HEK293T (cell line): ENCODE data around the gene TAPBP.
A peak's percentile ranks its signal among the peaks of the same experiment; 100 is the strongest.
"Not testable (repeated sequence)": the region's sequence is repeated elsewhere in the genome, so short reads cannot be mapped to it uniquely, and the experiment has no call there.

Experiments
- CTCF ChIA-PET: fragments of 350-600 bp; formaldehyde crosslinking; extraction: SDS; loops from one replicate; lab custom pipeline; 2021; ENCODE audit warnings: antibody characterized with exemption, inconsistent platforms; lab: Yijun Ruan, JAX
- POLR2A ChIA-PET: fragments of 350-600 bp; formaldehyde crosslinking; extraction: SDS; loops from one replicate; lab custom pipeline; 2020; ENCODE audit warnings: antibody characterized with exemption, inconsistent platforms; lab: Yijun Ruan, JAX
- DNase-seq: peaks from one replicate; pipeline ENCODE4 v3.0.0; 2012; ENCODE audit warnings: mixed read lengths; ENCODE audit errors: extremely low spot score
- ARNT ChIP-seq: fragments of 450-650 bp; IDR thresholded peaks from 2 replicates; pipeline ENCODE4 v1.6.1; 2017; ENCODE audit warnings: mild to moderate bottlenecking
- BHLHE40 ChIP-seq: fragments of 450-650 bp; IDR thresholded peaks from 2 replicates; pipeline ENCODE4 v1.6.1; 2016; ENCODE audit warnings: mild to moderate bottlenecking, moderate library complexity, borderline replicate concordance
- CTBP1 ChIP-seq: fragments of 450-650 bp; IDR thresholded peaks from 2 replicates; pipeline ENCODE4 v1.6.1; 2016; ENCODE audit warnings: borderline replicate concordance
- ELF4 ChIP-seq: fragments of 450-650 bp; IDR thresholded peaks from 2 replicates; pipeline ENCODE4 v1.6.1; 2017; ENCODE audit warnings: antibody characterized with exemption
- FOXA1 ChIP-seq: fragments of 450-650 bp; IDR thresholded peaks from 2 replicates; pipeline ENCODE4 v1.6.1; 2016; ENCODE audit warnings: mild to moderate bottlenecking
- FOXK2 ChIP-seq: fragments of 450-650 bp; IDR thresholded peaks from 2 replicates; pipeline ENCODE4 v1.6.1; 2016; ENCODE audit warnings: mild to moderate bottlenecking
- FOXM1 ChIP-seq: fragments of 450-650 bp; IDR thresholded peaks from 2 replicates; pipeline ENCODE4 v1.6.1; 2017; ENCODE audit warnings: mild to moderate bottlenecking, borderline replicate concordance
- HDGF ChIP-seq: fragments of 450-650 bp; IDR thresholded peaks from 2 replicates; pipeline ENCODE4 v1.6.1; 2017; ENCODE audit warnings: antibody characterized with exemption, borderline replicate concordance
- L3MBTL2 ChIP-seq: fragments of 450-650 bp; conservative IDR thresholded peaks from 2 replicates; pipeline ENCODE4 v1.6.1; 2016; ENCODE audit warnings: mild to moderate bottlenecking
- LEF1 ChIP-seq: fragments of 450-650 bp; IDR thresholded peaks from 2 replicates; pipeline ENCODE4 v1.6.1; 2017; ENCODE audit warnings: mild to moderate bottlenecking, borderline replicate concordance
- NFRKB ChIP-seq: fragments of 450-650 bp; IDR thresholded peaks from 2 replicates; pipeline ENCODE4 v1.6.1; 2016; ENCODE audit warnings: mild to moderate bottlenecking, moderate library complexity
- PKNOX1 ChIP-seq: fragments of 450-650 bp; IDR thresholded peaks from 2 replicates; pipeline ENCODE4 v1.6.1; 2016
- SP1 ChIP-seq: fragments of 450-650 bp; IDR thresholded peaks from 2 replicates; pipeline ENCODE4 v1.6.1; 2017
- SUZ12 ChIP-seq: fragments of 450-650 bp; IDR thresholded peaks from 2 replicates; pipeline ENCODE4 v1.6.1; 2016; ENCODE audit warnings: mild to moderate bottlenecking
- TARDBP ChIP-seq: fragments of 450-650 bp; IDR thresholded peaks from 2 replicates; pipeline ENCODE4 v1.6.1; 2016
- ZNF384 ChIP-seq: fragments of 450-650 bp; IDR thresholded peaks from 2 replicates; pipeline ENCODE4 v1.6.1; 2016

TAPBP gene

DNA sequence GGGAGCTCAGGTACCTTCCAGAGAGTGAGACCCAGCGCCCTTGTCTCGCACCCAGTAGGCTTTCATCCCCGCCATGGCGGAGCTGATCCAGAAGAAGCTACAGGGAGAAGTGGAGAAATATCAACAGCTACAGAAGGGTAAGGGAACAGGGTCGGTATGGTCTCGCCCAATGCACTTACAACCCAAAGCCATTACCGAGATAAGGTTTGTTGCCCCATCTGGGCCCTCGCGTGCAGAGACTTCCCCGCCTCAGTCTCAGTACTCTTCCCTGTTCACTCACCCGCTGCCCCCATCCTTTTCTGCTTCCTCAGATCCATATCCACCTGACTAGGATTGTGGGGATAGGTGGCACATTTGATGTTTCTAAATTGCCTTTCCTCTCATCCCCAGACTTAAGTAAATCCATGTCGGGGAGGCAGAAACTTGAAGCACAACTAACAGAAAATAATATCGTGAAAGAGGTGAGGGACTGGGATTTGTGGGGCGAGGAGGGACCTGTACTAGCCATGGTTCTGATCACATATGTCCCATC lies 24.0 kb downstream of the TAPBP start:
- TF ChIP-seq TARDBP (no peak), FOXK2 (no peak), SUZ12 (no peak), FOXM1 (no peak), LEF1 (no peak), NFRKB (no peak), CTBP1 (no peak), HDGF (no peak), L3MBTL2 (no peak), ARNT (no peak), ZNF384 (no peak), FOXA1 (no peak), ELF4 (no peak), SP1 (no peak), BHLHE40 (no peak)
- ChIA-PET POLR2A (interaction anchor here (0.8 to 3.5 kb wide), 10 partner anchors 8 to 290 kb away, joined by 3 to 44 read pairs (median 6); partner anchors contain the start of genes B3GALT4, BAK1, CUTA and RGL2), CTCF (interaction anchor here (1.2 to 1.4 kb wide), 2 partner anchors 10 to 13 kb away, joined by 3 to 6 read pairs; partner anchors contain the start of gene B3GALT4)
- DNase-seq = no peak

DNA sequence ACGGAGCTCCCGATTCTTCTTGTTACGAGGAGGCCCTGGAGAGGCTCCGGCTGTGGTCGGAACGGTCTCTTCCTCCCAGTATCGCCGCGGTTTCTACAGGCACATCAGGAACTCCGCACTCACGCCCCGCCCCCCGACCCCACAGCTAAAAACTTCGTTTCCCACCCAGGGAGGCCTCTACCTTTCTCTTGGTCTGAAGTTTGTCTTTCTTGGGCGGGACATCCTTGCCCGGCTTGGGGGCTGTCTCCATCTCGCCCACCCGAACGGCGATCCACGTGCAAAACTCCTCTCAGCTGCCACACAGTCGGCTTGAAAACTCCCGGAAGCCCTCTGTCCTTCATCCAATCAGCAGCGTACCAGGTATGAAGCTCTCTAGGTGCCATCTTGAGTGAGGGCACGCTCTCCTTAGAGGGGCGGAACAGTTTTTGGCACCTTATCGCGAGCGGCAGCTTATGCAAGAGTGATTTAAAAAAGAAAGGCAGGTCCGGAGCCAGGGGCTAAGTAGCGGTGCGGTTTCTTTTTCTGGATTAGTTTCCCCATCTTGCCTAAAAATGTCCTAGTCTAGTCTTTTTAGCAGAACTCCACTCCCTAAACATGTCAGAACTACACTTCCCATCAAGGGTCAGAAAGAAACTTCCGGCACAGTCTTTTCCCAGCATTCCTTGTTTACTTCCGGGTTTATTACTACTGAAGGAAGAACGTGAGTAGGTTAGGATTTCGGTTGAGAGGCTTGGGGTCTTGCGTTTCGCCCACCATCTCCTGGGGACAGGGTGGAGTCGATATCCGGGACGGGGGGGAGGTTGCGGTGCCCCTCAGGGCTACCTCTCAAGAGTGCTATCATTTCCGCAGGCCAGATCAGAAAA lies 24.7 kb downstream of the TAPBP start, which contains the start of the genes PFDN6 and WDR46:
TSS of gene PFDN6 (plus strand) at position 681 of the 863 bp plus-strand sequence. CDS start 256 bp downstream, outside the sequence.
TSS of gene WDR46 (minus strand) at position 319 of the 863 bp plus-strand sequence. CDS start at position 250, 69 bp downstream.
- TF ChIP-seq FOXK2 (peak; percentile 92), ELF4 (peak; percentile 96), ARNT (no peak), L3MBTL2 (peak; percentile 84), PKNOX1 (peak; percentile 40; the same call in 1 of the 2 replicates)
- DNase-seq = peak; percentile 86
- ChIA-PET CTCF (interaction anchor here (0.6 to 1.8 kb wide), 5 partner anchors 9 to 23 kb away, joined by 3 to 6 read pairs (median 3); partner anchors contain the start of gene B3GALT4), POLR2A (interaction anchor here (0.8 to 3.5 kb wide), 11 partner anchors 9 to 291 kb away, joined by 3 to 44 read pairs (median 5); partner anchors contain the start of genes B3GALT4, BAK1, CUTA and RGL2)

- ChIA-PET POLR2A (interaction anchor here (0.8 to 3.5 kb wide), 6 partner anchors 8 to 30 kb away, joined by 5 to 44 read pairs (median 22); partner anchors contain the start of genes B3GALT4, RGL2, RPS18 and VPS52), CTCF (interaction anchor here (0.6 to 1.8 kb wide), 4 partner anchors 10 to 23 kb away, joined by 3 to 6 read pairs (median 4); partner anchors contain the start of gene B3GALT4)
- TF ChIP-seq ARNT = no peak
- no peak for TF ChIP-seq TARDBP
- TF ChIP-seq HDGF = no peak
- no peak for TF ChIP-seq LEF1
- TF ChIP-seq SP1 = no peak
- TF ChIP-seq BHLHE40 = no peak
- no peak for TF ChIP-seq FOXM1
- no peak for TF ChIP-seq CTBP1
- no peak for TF ChIP-seq NFRKB
- no peak for TF ChIP-seq ELF4
- no peak for TF ChIP-seq FOXA1
- no peak for DNase-seq
Measured at GRCh38 chr6:33288141-33288920, 25.5 kb downstream of the TAPBP start.

GRCh38 chr6:33286946-33287914 lies 26.6 kb downstream of the TAPBP start:
- ChIA-PET POLR2A (interaction anchor here (0.8 to 3.1 kb wide), 4 partner anchors 9 to 15 kb away, joined by 3 to 44 read pairs (median 6); partner anchors contain the start of genes B3GALT4, RGL2, RPS18 and VPS52), CTCF (no interaction called here)

GRCh38 chr6:33285214-33285613 lies 28.7 kb downstream of the TAPBP start:
- POLR2A ChIA-PET = interaction anchor here (2.1 to 2.4 kb wide), 2 partner anchors 13 to 14 kb away, joined by 7 read pairs; partner anchors contain the start of genes RPS18 and VPS52
- DNase-seq, CTCF ChIA-PET: not testable (repeated sequence)

More at GRCh38 chr6:33286946-33287914, 26.6 kb downstream of the TAPBP start:
- DNase-seq = no peak
- TF ChIP-seq HDGF (no peak), TARDBP (no peak), FOXA1 (no peak), LEF1 (no peak)

DNA sequence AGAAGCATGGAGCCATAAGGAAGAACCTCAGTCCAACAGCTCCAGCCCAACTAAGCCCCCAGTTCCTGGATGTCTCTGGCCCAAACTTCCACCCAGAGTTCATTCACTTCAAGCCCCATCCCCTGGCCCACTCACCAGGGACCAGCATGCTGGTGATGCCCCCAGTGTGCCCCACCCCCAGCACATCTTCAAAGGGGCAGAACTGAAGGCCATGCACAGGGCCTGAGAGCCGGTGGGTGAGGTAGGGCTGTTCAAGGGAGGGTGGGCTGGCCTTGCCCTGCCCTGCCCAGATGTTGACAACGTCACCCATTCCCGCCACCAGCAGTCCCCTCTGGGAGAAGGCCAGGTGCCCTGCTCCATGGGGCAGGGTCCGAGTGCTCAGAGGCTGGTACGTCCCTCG lies 33.3 kb downstream of the TAPBP start:
- TF ChIP-seq ZNF384 (no peak), FOXM1 (no peak), FOXK2 (no peak), HDGF (no peak), ELF4 (no peak), ARNT (no peak), LEF1 (no peak), FOXA1 (no peak), PKNOX1 (no peak), SP1 (no peak), CTBP1 (no peak)
- POLR2A ChIA-PET = interaction anchor here (1.1 to 3.1 kb wide), 5 partner anchors 8 to 19 kb away, joined by 3 to 12 read pairs (median 4); partner anchors contain the start of genes RPS18, VPS52 and WDR46
- DNase-seq = no peak
- CTCF ChIA-PET = interaction anchor here (1.2 to 1.7 kb wide), 3 partner anchors 9 to 65 kb away, joined by 3 to 6 read pairs (median 3); partner anchors contain the start of genes PFDN6 and WDR46
